GM19193 (cell line): Measurements from ENCODE around the gene ERC2.

Experiments used
- POLR2A ChIP-seq: IDR thresholded peaks from 4 replicates; pipeline ENCODE4 v1.6.1; 2011; ENCODE audit not compliant: insufficient read depth, insufficient read length; ENCODE audit errors: extremely low read depth

Gene ERC2

GRCh38 chr3:55724821-55725220 lies 743.4 kb downstream of the ERC2 start:
- no peak for TF ChIP-seq POLR2A

- TF ChIP-seq POLR2A: no peak
Observed at GRCh38 chr3:55724407-55724784, 743.9 kb downstream of the ERC2 start.

GRCh38 chr3:55723653-55724406 lies 744.4 kb downstream of the ERC2 start:
- TF ChIP-seq POLR2A: no peak

GRCh38 chr3:55721716-55722484 lies 746.4 kb downstream of the ERC2 start:
- no peak for TF ChIP-seq POLR2A

GRCh38 chr3:55720614-55721013 lies 747.7 kb downstream of the ERC2 start:
- TF ChIP-seq POLR2A: no peak

GRCh38 chr3:55719508-55719907 lies 748.8 kb downstream of the ERC2 start:
- no peak for TF ChIP-seq POLR2A

GRCh38 chr3:55719006-55719405 lies 749.3 kb downstream of the ERC2 start:
- no peak for TF ChIP-seq POLR2A

- no peak for TF ChIP-seq POLR2A
Observed at GRCh38 chr3:55718521-55718921, 749.7 kb downstream of the ERC2 start.

GRCh38 chr3:55718074-55718473 lies 750.2 kb downstream of the ERC2 start:
- no peak for TF ChIP-seq POLR2A

- no peak for TF ChIP-seq POLR2A
Observed at GRCh38 chr3:55717481-55717880, 750.8 kb downstream of the ERC2 start.

GRCh38 chr3:55716611-55717225 lies 751.5 kb downstream of the ERC2 start:
- no peak for TF ChIP-seq POLR2A

GRCh38 chr3:55716044-55716443 lies 752.2 kb downstream of the ERC2 start:
- TF ChIP-seq POLR2A: no peak

- TF ChIP-seq POLR2A: no peak
Observed at GRCh38 chr3:55714057-55714456, 754.2 kb downstream of the ERC2 start.

GRCh38 chr3:55711646-55712045 lies 756.6 kb downstream of the ERC2 start:
- no peak for TF ChIP-seq POLR2A

GRCh38 chr3:55709411-55710012 lies 758.8 kb downstream of the ERC2 start:
- TF ChIP-seq POLR2A: no peak

- no peak for TF ChIP-seq POLR2A
Observed at GRCh38 chr3:55708921-55709320, 759.3 kb downstream of the ERC2 start.

GRCh38 chr3:55708242-55708641 lies 760.0 kb downstream of the ERC2 start:
- no peak for TF ChIP-seq POLR2A
